NCI-H128 (cell line): ENCODE data around the gene B3GNT9.

Source experiments
- DNase-seq: peaks from one replicate; lab custom pipeline; 2025; ENCODE audit not compliant: unreplicated experiment; lab: John Stamatoyannopoulos, UW

B3GNT9 gene

DNA sequence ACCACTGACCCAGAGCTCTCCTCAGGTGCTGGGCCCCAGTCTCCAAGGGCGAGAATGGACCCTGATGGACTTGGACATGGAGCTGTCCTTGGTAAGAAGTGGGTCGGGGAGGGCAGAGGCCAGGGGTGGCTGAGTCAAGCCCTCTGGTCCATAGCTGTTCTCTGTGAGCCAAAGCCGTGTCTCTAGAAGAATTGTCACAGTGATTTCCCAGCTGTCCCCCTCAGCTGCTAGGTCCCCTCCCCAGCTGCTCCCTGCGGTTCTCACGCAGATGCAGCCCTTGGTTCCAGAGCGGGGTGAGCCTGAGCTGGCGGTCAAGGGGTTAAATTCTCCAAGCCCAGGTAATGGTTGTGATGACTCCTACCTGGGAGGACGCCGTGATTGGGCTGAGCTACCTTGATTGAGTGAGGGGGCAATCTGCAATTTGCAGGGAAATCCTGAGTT is 18.2 kb upstream of the B3GNT9 start:
- DNase-seq = no peak

- no peak for DNase-seq
Observed at GRCh38 chr16:67167588-67167987, 16.8 kb upstream of the B3GNT9 start.

DNA sequence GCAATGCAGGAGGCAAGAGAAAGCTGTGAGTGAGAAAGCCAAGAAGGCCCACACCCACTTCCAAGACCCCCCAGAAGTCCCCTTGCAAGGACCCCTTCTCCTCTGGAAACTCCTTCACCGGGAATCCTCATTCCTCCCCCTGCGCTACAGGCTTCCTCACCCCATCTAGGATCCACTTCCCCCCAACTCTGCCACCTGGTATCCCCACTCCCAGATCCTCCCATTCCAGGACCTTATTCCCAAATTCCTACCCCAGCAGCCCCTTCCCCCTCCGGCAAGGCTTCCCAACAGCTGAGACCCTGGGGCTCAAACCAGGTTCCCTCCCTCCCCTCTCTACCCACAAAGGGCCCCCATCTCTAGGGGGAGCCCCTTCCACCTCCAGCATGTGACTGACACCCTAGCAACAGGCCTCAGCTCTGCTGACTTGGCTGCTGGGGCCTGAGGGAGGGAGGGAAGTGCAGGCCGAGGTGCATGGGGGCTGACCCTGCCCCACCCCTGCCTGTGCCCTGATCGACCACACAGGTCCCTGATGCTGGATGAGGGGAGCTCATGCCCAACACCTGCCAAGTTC is 15.9 kb upstream of the B3GNT9 start:
- DNase-seq = no peak

GRCh38 chr16:67166110-67166547 is 15.3 kb upstream of the B3GNT9 start:
- DNase-seq = no peak

GRCh38 chr16:67165121-67166078 is 14.6 kb upstream of the B3GNT9 start:
- no peak for DNase-seq

GRCh38 chr16:67164599-67165061 is 13.8 kb upstream of the B3GNT9 start, which contains the start of gene HSF4:
TSS of gene HSF4 (plus strand) at chr16:67164745. CDS start at chr16:67164812, 67 bp downstream.
- no peak for DNase-seq

DNA sequence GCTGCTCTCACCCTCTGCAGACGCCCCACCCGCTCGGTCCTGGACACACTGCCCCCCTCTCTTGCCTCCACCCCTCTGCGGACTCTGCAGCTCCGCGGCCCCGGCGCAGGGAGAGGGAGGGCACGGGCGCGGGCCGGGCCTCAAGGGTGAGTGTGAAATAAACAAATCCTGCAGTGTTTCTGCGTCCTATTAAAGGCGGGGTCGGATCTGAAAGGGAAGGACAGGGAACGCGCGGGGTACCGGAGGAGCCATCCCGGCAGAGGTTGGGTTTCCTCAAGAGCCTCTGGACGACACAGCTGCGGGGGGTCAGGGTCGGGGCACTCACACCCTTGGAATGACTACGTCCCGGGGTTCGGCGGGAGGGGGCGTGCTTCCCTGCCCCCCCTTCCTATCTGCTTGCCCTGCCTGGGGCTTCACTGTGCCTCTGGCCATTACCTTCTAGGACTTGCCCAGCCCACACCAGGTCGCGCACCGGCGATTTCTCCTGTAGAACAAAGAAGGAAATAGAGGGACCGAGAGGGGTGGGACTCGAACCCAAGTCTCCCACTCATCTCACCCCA is 13.3 kb upstream of the B3GNT9 start:
- no peak for DNase-seq

- DNase-seq = peak; percentile 75
Observed at GRCh38 chr16:67163164-67163998, 12.6 kb upstream of the B3GNT9 start.

- no peak for DNase-seq
Observed at GRCh38 chr16:67162506-67163163, 11.8 kb upstream of the B3GNT9 start.

- no peak for DNase-seq
Observed at GRCh38 chr16:67161595-67162058, 10.8 kb upstream of the B3GNT9 start.

DNA sequence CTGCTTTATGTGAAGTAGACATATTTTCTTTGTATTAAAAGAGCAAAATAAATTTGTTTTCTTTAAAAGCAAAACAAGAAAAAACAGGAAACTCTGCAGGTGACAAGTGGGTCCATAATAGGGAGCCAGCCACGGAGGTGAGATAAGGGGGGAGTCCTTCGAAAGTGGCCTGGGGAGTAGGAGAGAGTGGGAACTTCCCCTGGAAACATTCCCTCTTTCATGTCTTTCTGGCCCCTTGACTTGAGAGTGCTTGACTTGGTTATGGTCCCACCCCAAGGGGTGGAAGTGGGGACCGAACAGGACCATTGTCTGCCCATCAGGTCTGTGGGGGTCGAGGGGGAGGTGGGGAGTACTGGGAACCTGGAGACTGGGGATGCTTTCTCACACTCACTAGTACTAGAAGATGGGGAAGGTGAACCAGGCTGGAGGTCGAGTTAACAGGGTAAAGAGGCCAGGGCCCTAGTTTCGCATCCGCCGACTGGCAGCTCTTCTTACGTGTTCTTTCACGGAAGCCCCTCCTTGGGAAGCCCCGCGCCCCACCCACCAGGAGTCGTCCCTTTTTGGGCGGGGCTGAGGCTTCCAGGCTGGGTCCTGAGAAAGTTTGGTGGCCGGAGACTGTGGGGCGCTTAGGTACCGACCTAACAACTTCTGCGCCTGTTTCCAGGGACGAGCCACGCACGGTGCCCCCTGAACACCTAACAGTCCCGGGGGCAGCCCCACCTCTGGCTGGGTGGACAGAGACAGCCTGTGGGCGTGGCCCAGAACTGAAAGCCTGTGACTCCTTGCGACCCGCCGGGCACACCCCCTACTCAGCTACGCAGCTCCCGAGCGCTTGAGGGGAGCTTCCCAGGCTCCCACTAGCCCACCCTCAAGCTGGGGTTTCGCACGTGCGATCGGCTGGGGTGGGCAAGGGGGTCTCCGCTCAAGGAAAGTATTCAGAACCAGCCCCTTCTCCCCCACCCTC is 8.1 kb upstream of the B3GNT9 start:
- DNase-seq = no peak

- DNase-seq = no peak
Observed at GRCh38 chr16:67157892-67158635, 7.3 kb upstream of the B3GNT9 start.

GRCh38 chr16:67157106-67157748 is 6.4 kb upstream of the B3GNT9 start:
- no peak for DNase-seq

GRCh38 chr16:67156143-67156844 is 5.5 kb upstream of the B3GNT9 start:
- DNase-seq = no peak

- no peak for DNase-seq
Observed at GRCh38 chr16:67155295-67156142, 4.7 kb upstream of the B3GNT9 start.

- DNase-seq = no peak
Observed at GRCh38 chr16:67154578-67155294, 3.9 kb upstream of the B3GNT9 start.
